Measurements from ENCODE around the gene FGGY. TPM values are rescaled to one million over a fixed set of nuclear protein-coding genes. Genes with fewer than 3 reads are reported as not detected.

FGGY gene
- total RNA-seq, 4 donors from 2014 or later, result 23.3 to 26.4 (median 25.3) TPM

DNA sequence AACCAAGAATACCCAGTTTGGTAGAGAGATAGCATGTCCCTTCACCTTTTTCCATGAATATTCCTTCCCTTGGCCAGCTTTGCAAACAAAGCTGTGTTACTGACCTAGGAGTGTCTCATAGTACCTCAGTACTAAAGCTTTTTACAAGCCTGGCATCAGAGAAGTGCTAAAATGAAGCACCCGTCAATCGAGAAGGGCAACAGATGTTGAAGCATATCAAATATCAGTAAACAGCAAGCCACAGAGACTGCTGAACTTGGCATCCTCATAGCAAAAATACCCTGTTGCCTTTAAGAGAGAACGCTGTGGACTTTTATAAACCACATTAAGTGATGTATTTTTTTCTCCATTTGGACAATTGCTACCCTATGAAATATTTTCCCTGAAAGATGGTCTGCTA, 389.3 kb downstream of the FGGY start:
- Histone ChIP-seq H3K27ac (replicated peaks in 1 of 4) (peak overlapping the region in 1 of 4 donors; percentile 90), H3K4me3 (no peak overlapping the region), H3K27me3 (no peaks in the 10 kb centered on the region), H3K4me1 (peaks cover 3 to 72% (median 65%) of the 10 kb centered on the region in 4 donors), H3K36me3 (no peaks in the 10 kb centered on the region), H3K9me3 (no peaks in the 10 kb centered on the region)
- DNase-seq (ENCODE audit: extremely low spot score), result no peak
- no peak for TF ChIP-seq POLR2A (IDR thresholded peaks at IDR 0.05; ENCODE audit: low read depth)
- TF ChIP-seq CTCF (IDR thresholded peaks at IDR 0.05), result no peak
- TF ChIP-seq EP300 (IDR thresholded peaks at IDR 0.05), result no peak
- no peak for TF ChIP-seq POLR2AphosphoS5 (IDR thresholded peaks at IDR 0.05)
- intact Hi-C loops (cut with DNase I), result no loop called here
- 73% methylated on average over 3 of the region's 3 CpGs for WGBS

- H3K4me1 ChIP-seq, result peaks cover 3 to 70% (median 64%) of the 10 kb centered on the region in 4 donors
- no peak for TF ChIP-seq EP300 (IDR thresholded peaks at IDR 0.05)
- TF ChIP-seq CTCF (IDR thresholded peaks at IDR 0.05), result no peak
- no peaks in the 10 kb centered on the region for H3K36me3 ChIP-seq
- H3K4me3 ChIP-seq, result no peak overlapping the region
- 69% methylated on average over 2 of the region's 2 CpGs for WGBS
- H3K9me3 ChIP-seq, result no peaks in the 10 kb centered on the region
- H3K27ac ChIP-seq (replicated peaks in 1 of 4), result peak overlapping the region in 1 of 4 donors; percentile 90
- H3K27me3 ChIP-seq, result no peaks in the 10 kb centered on the region
- intact Hi-C loops (cut with DNase I), result no loop called here
- DNase-seq (ENCODE audit: extremely low spot score), result no peak
Observed at GRCh38 chr1:59686574-59686973, 389.7 kb downstream of the FGGY start.

DNA sequence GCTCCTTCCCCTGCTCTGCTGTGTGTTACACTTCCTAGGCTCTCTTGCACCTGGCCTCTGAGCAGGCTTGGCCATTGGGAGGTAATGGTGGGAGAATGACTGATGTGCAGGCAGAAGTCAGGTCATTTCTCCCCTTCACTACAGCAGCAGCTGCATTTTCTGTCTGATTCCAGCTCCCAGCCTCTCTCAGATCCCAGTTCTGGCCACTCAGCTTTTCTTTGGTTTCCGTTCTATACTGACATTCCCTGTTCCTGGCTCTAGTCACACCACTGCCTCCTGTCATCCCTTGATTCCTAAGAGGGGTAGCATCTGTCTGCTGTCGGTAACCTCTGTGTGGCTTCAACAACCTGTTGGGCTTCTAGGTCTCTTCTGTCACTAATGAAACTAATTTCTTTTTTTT, 390.2 kb downstream of the FGGY start:
- DNase-seq (ENCODE audit: extremely low spot score), result peak; percentile 74
- no peaks in the 10 kb centered on the region for H3K27me3 ChIP-seq
- H3K4me1 ChIP-seq, result peaks cover 3 to 65% (median 61%) of the 10 kb centered on the region in 4 donors
- no peaks in the 10 kb centered on the region for H3K9me3 ChIP-seq
- 92% methylated on average over 2 of the region's 2 CpGs for WGBS
- H3K27ac ChIP-seq (replicated peaks in 1 of 4), result peak overlapping the region in 1 of 4 donors; percentile 27
- H3K36me3 ChIP-seq, result no peaks in the 10 kb centered on the region
- intact Hi-C loops (cut with DNase I), result no loop called here
- no peak overlapping the region for H3K4me3 ChIP-seq
- TF ChIP-seq EP300 (IDR thresholded peaks at IDR 0.05), result no peak
- no peak for TF ChIP-seq CTCF (IDR thresholded peaks at IDR 0.05)

DNA sequence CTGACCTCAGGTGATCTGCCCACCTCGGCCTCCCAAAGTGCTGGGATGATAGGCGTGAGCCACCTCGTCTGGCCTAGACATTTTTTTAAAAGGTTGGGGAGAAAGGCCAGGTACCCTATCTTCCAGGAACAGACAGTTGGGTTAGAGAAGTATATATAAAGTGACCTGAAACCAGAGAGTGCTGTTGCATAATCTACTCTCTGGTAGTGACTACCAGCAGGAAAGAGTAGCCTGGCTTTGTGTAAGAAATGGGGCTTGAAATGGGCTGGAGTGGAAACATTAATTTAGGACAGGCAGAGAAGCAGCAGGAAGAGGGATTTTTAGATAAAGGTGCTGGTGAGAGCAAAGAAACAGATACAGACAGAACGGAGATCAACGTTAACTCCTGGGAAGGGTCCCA, 392.1 kb downstream of the FGGY start:
- Histone ChIP-seq H3K36me3 (no peaks in the 10 kb centered on the region), H3K4me1 (peaks cover 3 to 49% (median 43%) of the 10 kb centered on the region in 4 donors), H3K4me3 (no peak overlapping the region), H3K27me3 (no peaks in the 10 kb centered on the region), H3K27ac (replicated peaks in 1 of 4) (peak overlapping the region in 1 of 4 donors; percentile 16), H3K9me3 (no peaks in the 10 kb centered on the region)
- intact Hi-C loops (cut with DNase I), result no loop called here
- WGBS, result 90% methylated on average over 5 of the region's 5 CpGs
- TF ChIP-seq CTCF (IDR thresholded peaks at IDR 0.05) (no peak), POLR2AphosphoS5 (IDR thresholded peaks at IDR 0.05) (no peak), EP300 (IDR thresholded peaks at IDR 0.05) (no peak), POLR2A (IDR thresholded peaks at IDR 0.05; ENCODE audit: low read depth) (no peak)
- DNase-seq (ENCODE audit: extremely low spot score), result no peak

- Histone ChIP-seq H3K9me3 (no peaks in the 10 kb centered on the region), H3K4me1 (peaks cover 3 to 43% (median 36%) of the 10 kb centered on the region in 4 donors), H3K4me3 (no peak overlapping the region), H3K36me3 (no peaks in the 10 kb centered on the region), H3K27me3 (no peaks in the 10 kb centered on the region), H3K27ac (replicated peaks in 1 of 4) (peak overlapping the region in 2 of 4 donors; percentile 10 to 16)
- intact Hi-C loops (cut with DNase I), result loop anchor here (10.0 kb wide), 1 partner anchor 785 kb away; no protein-coding TSS in a partner anchor
- TF ChIP-seq CTCF (IDR thresholded peaks at IDR 0.05) (no peak), POLR2AphosphoS5 (IDR thresholded peaks at IDR 0.05) (no peak), POLR2A (IDR thresholded peaks at IDR 0.05; ENCODE audit: low read depth) (no peak)
- DNase-seq (ENCODE audit: extremely low spot score), result no peak
- WGBS, result 79% methylated on average over 1 of the region's 1 CpG
Observed at GRCh38 chr1:59689730-59690129, 392.8 kb downstream of the FGGY start.

Measured in esophagus muscularis mucosa (tissue), 4 donors.